HG03442 (cell line): ENCODE data around the gene ABCC11.
A peak's percentile ranks its signal among the peaks of the same experiment; 100 is the strongest.

ENCODE experiments used
- ATAC-seq: cut with Tn5 transposase; IDR thresholded peaks from one replicate; pipeline ENCODE4 v1.9.1; 2021; ENCODE audit warnings: mild to moderate bottlenecking, moderate library complexity; ENCODE audit not compliant: unreplicated experiment

The ABCC11 gene

DNA sequence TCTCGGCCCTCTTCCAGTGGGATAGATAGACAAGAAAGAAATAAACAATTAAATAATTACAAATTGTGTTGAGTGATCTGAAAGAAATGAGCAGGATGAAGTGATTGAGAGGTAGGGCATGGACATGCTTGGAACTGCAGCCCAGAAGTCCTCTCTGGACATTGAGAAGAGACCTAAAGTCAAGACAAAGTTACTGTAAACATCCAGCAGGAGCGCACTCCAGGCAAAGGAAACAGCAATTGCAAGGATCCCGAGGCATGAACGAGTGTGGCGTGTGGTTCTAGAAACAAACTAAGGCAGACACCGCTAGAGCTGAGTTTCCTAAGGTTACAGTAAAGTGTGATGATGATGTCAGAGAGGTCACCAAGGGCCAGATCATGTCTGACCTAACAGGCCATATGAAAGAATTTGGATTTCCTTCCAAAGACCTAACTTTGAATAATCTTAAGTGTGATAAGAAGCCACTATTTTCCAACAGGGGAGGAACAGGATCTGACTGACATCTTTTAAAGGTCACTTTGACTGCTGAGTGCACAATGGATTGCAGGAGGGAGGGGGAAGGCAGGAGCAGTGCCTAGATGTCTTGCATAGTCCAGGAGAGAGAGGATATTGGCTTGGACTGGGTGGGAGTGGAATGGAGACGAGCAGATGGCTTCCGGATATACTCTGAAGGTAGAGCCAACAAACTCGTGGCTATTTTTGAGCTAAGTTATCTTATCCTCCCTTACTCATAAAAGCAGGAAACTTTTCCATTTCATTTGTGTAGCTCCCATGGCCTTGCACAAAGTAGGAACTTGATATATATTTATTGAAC lies 110.6 kb downstream of the ABCC11 start:
- no peak for ATAC-seq

DNA sequence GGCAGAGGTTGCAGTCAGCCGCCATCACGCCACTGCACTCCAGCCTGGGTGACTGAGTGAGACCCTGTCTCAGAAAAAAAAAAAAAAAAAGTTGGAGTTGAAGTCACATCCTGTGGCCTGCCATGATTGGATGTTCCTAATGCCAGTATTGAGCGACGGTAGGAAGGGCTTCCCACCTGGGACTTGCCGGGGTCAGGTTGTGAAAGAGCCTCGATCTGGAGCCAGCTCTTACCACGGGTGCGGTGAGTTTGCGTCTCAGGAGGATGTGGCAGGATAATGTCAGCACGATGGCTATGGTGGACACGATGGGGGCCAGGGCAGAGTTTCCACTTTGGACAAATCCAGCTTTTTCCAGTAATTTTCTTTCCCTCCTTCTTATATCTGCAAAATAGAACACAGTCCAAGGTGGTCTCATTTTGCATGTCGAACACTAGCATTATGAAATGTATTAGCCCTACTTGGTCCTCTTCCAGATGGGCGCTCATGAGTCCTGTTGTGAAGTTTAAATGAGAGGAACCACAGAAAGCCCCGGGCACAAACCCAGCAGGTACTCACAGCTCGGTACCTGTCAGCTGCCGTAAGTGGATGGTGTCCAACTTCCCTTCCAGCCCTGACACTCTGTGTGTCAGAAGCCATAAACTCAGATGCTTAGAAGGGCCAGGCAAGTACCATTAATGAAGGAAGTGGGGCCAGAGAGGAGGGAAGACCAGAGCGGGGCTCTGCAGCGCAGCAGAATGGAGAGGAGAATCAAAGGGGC lies 113.7 kb downstream of the ABCC11 start:
- no peak for ATAC-seq

DNA sequence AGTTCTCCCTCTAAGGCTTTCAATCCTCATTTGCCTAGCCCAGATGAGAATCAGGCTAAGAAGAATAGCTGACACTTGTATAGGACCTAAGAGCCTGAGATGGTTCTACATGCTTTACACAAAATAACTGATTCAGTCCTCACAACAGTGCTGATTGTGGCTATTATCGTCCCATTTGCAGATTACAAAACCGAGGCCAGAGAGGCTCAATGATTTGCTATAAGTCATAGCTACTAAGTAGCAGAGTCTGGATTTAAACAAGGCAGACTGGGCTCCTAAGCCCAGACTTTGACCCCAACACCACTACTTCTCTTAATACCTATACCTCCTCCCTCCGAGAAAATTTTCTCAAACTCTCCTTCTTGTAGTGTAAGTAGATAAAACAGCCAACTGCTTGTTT lies 114.6 kb downstream of the ABCC11 start:
- no peak for ATAC-seq

DNA sequence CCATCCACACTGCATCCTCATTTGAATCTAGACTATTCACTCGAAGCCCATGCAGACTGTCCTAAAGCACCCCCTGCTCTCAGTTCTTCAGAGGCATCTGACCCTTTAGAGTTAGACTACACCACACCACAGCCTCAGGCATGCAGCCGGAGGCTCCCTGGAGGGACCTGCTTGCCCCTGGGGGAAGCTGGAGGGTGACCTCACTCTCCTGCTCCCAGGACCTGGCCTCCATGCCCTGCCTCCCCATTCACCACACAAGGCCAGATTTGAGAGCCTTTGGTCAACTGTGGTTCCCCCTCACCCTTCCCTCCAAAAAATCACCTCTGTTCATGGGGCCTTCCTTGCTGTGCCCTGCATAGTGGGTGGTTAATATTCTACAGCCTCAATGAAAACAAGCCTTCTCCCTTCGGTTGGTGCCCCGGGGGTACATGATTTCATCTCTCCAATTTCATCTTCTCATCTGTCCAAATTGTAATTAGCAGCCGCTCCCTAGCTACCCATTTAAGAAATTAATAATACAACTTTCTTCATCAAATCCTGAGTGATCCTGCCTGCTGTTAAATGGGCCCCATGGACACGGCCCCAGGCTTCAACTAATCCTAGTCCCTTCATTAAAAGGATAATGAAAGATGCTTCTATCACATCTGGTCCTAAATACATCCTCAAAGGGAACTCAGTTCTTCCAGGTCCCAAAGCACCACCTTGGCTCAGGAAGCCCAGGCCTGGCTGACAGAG lies 116.0 kb downstream of the ABCC11 start:
- no peak for ATAC-seq

DNA sequence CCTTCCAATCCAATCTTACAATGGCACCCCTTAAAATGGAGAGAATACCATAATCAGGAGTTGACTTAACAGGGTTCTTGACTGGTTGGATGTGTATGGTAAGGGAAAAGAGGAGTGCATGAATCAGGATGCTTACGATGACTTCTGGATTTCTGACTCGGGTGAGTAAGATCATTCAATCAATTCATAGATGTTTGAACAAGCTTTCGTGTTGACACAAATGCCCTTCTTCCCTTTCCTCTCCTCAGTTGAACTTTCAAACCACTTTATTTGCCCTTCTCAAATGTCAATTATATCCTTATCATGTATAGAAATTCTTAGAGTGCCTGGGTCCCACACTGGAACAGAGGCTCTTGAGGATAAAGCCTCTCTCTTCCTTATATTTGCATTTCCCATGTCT lies 117.4 kb downstream of the ABCC11 start:
- no peak for ATAC-seq

DNA sequence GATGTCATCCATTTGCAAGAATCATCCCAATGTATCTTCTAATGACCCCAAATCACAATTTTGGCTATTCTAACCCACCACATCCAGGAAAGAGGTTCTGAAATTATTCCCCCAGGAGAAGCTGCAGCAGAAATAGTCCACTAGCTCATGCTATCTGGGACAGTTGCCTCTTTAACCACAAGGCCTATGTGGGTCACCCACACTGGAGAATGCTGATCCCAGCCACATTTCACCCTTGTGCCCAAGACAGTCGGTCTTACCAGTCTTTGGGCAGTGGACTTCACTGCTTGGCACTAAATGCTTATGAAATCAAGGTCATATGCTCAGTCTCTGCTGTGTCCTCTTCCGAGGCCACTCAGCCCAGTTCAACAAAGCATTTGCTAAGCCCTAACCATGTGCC lies 118.6 kb downstream of the ABCC11 start:
- ATAC-seq: no peak

DNA sequence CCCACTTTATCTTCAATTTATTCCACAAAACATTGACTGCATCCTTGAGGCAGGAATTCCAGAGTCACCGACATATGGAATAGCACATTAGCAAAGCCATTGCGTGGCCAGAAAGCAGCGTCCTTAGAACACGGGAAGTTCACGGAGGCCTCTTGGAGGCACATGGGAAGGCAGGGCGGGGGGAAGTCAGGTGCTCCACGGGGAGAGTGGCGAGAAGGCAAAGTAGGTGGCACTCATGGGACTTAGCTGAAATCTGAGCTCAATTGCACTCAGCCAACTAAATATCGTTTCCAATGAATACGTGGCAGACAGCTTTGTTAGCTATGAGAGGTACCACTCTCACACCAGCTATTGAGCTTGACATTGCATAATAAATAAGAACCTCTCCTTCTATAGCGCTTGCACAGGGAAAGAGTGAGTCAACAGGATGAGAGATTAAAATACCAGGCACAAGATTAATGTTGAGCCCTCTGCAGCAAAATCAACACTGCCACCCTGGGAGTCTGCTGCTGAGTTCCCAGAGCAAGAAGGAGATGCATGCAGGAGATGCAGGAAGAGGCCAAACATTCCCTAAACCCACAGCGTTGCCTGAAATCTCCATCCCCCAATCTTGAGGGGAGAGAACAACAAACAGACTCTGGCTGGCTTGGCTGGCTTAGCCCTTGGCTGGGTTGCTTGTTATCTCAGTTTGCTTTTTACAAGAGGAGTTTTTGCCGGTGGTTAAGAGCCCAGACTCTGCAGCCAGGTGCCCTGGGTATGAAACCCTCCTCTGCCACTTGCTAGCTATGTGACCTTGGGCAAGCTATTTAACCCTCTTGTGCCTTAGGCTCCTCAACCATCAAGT lies 120.3 kb downstream of the ABCC11 start:
- no peak for ATAC-seq

DNA sequence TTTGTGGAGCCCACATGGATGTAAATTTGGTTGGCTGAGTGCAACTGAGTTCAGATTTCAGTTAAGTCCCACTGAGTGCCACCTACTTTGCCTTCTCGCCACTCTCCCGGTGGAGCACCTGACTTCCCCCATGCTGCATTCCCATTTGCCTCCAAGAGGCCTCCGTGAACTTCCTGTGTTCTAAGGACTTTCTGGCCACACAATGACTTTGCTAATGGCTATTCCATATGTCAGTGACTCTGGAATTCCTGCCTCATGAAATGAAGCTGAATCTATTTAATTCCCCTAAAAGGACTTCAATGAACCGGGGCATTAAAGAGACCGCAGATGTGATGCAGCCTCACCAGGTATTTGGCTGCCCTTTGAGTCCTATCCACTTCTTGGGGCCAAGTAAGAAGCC lies 121.5 kb downstream of the ABCC11 start:
- ATAC-seq: no peak

DNA sequence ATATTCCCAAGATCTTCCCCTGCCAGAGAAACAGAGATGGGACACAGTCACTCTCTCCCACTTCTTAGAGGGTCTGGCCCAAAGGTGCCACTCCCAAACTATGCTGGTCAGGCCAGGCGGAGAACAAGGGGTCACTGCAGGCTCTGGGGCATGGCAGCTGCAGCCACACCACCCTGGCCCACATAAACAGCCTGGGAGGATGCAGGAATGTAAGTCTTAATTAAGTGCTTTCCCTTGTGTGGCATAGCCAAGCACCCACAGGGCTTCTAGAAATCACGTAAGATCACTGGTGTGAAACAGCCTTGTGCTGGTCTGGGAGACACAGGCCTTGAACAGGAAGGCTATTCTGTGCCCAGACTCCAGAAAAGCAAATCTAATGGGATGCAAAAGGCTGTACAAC lies 123.1 kb downstream of the ABCC11 start:
- no peak for ATAC-seq

DNA sequence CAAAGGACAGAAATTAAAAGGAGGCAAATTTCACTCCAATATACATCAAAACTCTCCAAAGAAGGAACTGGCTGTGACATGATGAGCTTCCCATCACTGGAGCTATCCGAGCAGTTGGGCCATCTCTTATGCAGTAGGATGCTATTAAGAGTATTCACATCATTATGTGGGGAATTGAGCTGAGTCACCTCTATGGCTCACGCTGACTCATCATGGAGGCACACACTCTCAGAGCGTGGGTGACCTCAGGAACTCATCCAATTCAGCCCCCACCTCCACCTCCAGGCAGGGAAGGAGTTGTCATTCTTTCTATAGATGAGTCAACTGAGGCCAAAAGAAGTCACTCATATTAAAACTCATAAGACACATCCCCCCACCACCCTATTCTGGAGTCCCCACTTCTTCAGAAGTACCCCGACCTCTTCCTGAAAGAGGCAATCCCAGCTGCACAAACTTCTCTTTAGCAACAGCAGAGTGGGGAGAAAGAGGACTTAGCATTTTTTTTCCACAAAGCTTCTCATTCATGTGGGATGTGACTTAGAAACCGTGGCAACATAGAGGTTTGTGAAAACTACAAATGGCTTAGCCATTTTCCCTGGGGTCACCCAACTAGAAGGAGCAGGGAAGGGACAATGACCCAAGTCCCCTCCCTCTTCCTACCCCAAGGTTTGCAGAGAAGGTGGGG lies 124.1 kb downstream of the ABCC11 start:
- peak; percentile 92 for ATAC-seq

DNA sequence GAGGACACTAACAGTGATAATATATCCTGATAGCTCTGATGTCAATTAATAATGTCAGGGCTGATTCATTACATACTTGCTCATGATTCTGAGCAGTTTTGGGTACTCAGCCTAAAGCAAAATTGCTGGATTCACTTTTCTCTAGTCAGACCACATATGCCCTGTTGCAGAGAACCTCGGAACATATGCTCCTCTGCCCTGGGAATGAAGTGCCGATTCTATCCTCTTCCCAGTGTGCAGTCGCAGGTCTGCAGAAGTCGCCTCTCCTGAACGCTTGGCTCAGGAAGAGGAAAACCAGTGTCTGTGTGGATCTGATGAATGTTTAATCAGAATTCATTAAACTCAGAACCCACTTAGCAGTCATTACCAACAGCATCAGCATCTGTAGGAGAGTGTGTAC lies 126.1 kb downstream of the ABCC11 start:
- ATAC-seq: no peak

DNA sequence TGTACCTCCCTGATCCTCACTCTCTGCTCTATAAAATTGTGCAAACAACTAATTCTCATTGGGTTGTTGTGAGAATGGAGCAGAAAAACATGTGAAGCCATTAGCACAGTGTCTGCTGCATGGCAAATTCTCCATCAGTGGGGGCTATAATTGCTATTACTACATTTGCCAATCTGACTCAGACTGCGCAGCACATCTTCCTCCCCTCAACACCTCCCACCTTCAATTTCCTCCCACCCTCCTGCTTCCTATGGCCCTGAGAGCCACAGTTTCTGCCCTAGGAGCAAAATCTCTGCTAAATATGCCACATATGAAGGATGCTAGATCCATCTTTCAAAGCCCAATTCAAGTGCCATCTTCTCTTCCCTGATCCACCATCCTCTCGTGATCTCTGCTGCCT lies 128.5 kb downstream of the ABCC11 start:
- ATAC-seq: no peak

DNA sequence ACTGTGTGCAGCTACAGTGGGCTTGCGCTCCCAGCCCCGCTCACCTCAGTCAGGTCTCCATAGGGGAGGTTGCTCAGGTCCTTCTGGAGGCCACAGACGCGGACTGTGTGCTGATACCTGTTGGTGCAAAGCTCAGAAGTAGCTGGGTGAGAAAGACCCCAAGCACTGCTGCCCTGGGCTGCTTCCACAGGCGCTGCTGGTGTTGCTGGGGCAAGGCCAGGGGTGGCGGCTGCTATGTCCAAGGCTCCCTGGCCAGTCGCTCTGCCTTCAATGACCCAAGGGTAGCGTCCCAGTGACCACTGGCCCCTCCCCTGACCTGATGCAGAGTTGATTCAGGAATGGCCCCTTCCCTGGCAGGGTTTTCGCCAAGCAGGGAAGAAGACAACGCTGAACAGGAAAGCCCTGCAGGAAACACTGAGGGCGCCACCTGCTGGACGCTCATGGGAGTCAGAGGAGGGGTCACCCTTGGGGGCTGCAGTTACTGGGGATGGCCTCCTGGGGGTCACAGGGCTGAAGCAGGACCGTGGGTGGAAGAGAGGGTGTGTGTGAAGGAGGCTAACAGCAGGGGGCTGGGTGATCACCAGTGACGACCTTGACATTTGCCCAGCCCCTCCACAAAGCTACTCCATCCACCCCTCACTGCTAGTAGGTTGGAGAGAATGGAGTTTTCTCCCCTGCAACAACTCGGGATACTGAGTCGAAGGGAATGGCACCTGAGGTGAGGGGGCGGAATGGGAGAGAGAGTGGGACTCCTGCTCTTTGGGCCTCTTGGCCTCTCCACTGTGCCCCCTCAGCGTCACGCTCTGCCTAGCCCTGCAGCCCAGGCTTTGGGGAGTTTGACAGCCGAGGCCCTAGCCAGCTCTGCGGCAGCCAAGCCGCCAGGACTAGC lies 129.9 kb downstream of the ABCC11 start:
- ATAC-seq: peak; percentile 76
